Urinary bladder (tissue), 4 donors: Measurements from ENCODE around the gene CHAF1B. TPM values are rescaled to one million over a fixed set of nuclear protein-coding genes. Genes with fewer than 3 reads are reported as not detected.
"Not testable (repeated sequence)": the region's sequence is repeated elsewhere in the genome, so short reads cannot be mapped to it uniquely, and the experiment has no call there.

Experiments used
- DNase-seq: peaks from one replicate; pipeline ENCODE4 v3.0.0-alpha.2; 2015; ENCODE audit errors: extremely low spot score
- H3K27ac ChIP-seq: one replicate; pipeline ENCODE4 v1.5.1; 2013; ENCODE audit warnings: low read depth, mild to moderate bottlenecking, moderate library complexity
- H3K36me3 ChIP-seq: one replicate; pipeline ENCODE4 v1.6.1; 2013; ENCODE audit warnings: mild to moderate bottlenecking, moderate library complexity; ENCODE audit not compliant: insufficient read depth
- H3K4me1 ChIP-seq: one replicate; pipeline ENCODE4 v1.6.1; 2013; ENCODE audit warnings: mild to moderate bottlenecking, moderate library complexity; ENCODE audit not compliant: insufficient read depth
- H3K4me3 ChIP-seq: one replicate; pipeline ENCODE4 v1.5.1; 2013; ENCODE audit warnings: low read depth, low read length
- WGBS: extraction: QIAGEN DNeasy Blood & Tissue Kit; methylation state at CpG from one replicate; pipeline ENCODE4 v1.1.7; 2013; 5-methylcytosine and 5-hydroxymethylcytosine counted together
- polyA plus RNA-seq: library from polyadenylated mRNA; stranded (reverse); fragments of 200-250 nt; gene quantifications from one replicate; pipeline ENCODE4 v1.2.3, GENCODE V29; 2013
- total RNA-seq: library from RNA; depleted of rRNA; stranded (reverse); fragments of >200 nt; gene quantifications from one replicate; pipeline ENCODE4 v1.2.3, GENCODE V29; 2014
- donor health status: healthy with polysubstance abuse.
- donor health status: healthy.

Gene CHAF1B
- total and polyA plus RNA-seq, 2 donors = 1.3 to 2.5 TPM

- H3K36me3 ChIP-seq = peaks cover 3% of the 10 kb centered on the region
Observed at GRCh38 chr21:36375994-36376393, 9.2 kb upstream of the CHAF1B start.

GRCh38 chr21:36377391-36377842 is 7.8 kb upstream of the CHAF1B start:
- Histone ChIP-seq H3K27ac (no peak overlapping the region), H3K4me1 (no peaks in the 10 kb centered on the region), H3K36me3 (peaks cover 3% of the 10 kb centered on the region), H3K4me3 (no peak overlapping the region)
- WGBS = 83% methylated on average over 7 of the region's 7 CpGs
- peak; percentile 10 for DNase-seq

More at GRCh38 chr21:36375994-36376393, 9.2 kb upstream of the CHAF1B start:
- H3K4me1 ChIP-seq = no peaks in the 10 kb centered on the region
- H3K27ac ChIP-seq = no peak overlapping the region
- H3K4me3 ChIP-seq = no peak overlapping the region
- no peak for DNase-seq

GRCh38 chr21:36379251-36379650 is 5.9 kb upstream of the CHAF1B start:
- no peaks in the 10 kb centered on the region for H3K4me1 ChIP-seq
- DNase-seq = no peak
- H3K36me3 ChIP-seq = peaks cover 3% of the 10 kb centered on the region
- 88% methylated on average over 6 of the region's 6 CpGs for WGBS
- no peak overlapping the region for H3K4me3 ChIP-seq
- no peak overlapping the region for H3K27ac ChIP-seq

GRCh38 chr21:36381841-36382589 is 3.2 kb upstream of the CHAF1B start:
- Histone ChIP-seq H3K36me3 (peaks cover 3% of the 10 kb centered on the region), H3K4me1 (no peaks in the 10 kb centered on the region), H3K27ac (no peak overlapping the region), H3K4me3 (no peak overlapping the region)
- no peak for DNase-seq
- 91% methylated on average over 9 of the region's 9 CpGs for WGBS

GRCh38 chr21:36382722-36383121 is 2.5 kb upstream of the CHAF1B start:
- H3K36me3 ChIP-seq, H3K27ac ChIP-seq, H3K4me1 ChIP-seq, H3K4me3 ChIP-seq, DNase-seq: not testable (repeated sequence)
- 95% methylated on average over 10 of the region's 10 CpGs for WGBS

GRCh38 chr21:36384885-36385232 is 333 bp upstream of the CHAF1B start:
- no peak overlapping the region for H3K27ac ChIP-seq
- WGBS = 32% methylated on average over 8 of the region's 8 CpGs

GRCh38 chr21:36386031-36386642 is 945 bp downstream of the CHAF1B start:
- no peak for DNase-seq
- no peaks in the 10 kb centered on the region for H3K4me1 ChIP-seq
- WGBS = 75% methylated on average over 21 of the region's 21 CpGs
- H3K36me3 ChIP-seq = no peaks in the 10 kb centered on the region
- H3K4me3 ChIP-seq = peak overlapping the region; percentile 74
- H3K27ac ChIP-seq = no peak overlapping the region

More at GRCh38 chr21:36384885-36385232, 333 bp upstream of the CHAF1B start:
- DNase-seq = no peak
- no peaks in the 10 kb centered on the region for H3K4me1 ChIP-seq
- peaks cover 3% of the 10 kb centered on the region for H3K36me3 ChIP-seq
- H3K4me3 ChIP-seq = peak overlapping the region; percentile 74

- no peaks in the 10 kb centered on the region for H3K36me3 ChIP-seq
- no peak overlapping the region for H3K27ac ChIP-seq
- H3K4me1 ChIP-seq = no peaks in the 10 kb centered on the region
- H3K4me3 ChIP-seq = no peak overlapping the region
- DNase-seq = no peak
- WGBS = 96% methylated on average over 6 of the region's 6 CpGs
Observed at GRCh38 chr21:36388096-36388495, 2.9 kb downstream of the CHAF1B start.

- no peak for DNase-seq
- 74% methylated on average over 10 of the region's 10 CpGs for WGBS
- H3K4me1 ChIP-seq = no peaks in the 10 kb centered on the region
Observed at GRCh38 chr21:36388835-36389234, 3.6 kb downstream of the CHAF1B start.

GRCh38 chr21:36391649-36392048 is 6.5 kb downstream of the CHAF1B start:
- not testable (repeated sequence) for H3K4me1 ChIP-seq, H3K4me3 ChIP-seq, DNase-seq, H3K36me3 ChIP-seq, H3K27ac ChIP-seq
- 95% methylated on average over 5 of the region's 6 CpGs for WGBS

More at GRCh38 chr21:36388835-36389234, 3.6 kb downstream of the CHAF1B start:
- no peak overlapping the region for H3K4me3 ChIP-seq
- H3K36me3 ChIP-seq = no peaks in the 10 kb centered on the region
- H3K27ac ChIP-seq = no peak overlapping the region

- 76% methylated on average over 6 of the region's 6 CpGs for WGBS
- no peak for DNase-seq
- no peaks in the 10 kb centered on the region for H3K4me1 ChIP-seq
- H3K4me3 ChIP-seq = no peak overlapping the region
- H3K27ac ChIP-seq = no peak overlapping the region
- no peaks in the 10 kb centered on the region for H3K36me3 ChIP-seq
Observed at GRCh38 chr21:36395353-36396111, 10.3 kb downstream of the CHAF1B start.

- H3K4me1 ChIP-seq = no peaks in the 10 kb centered on the region
- H3K36me3 ChIP-seq = no peaks in the 10 kb centered on the region
- H3K27ac ChIP-seq = no peak overlapping the region
- no peak for DNase-seq
- WGBS = 84% methylated on average over 3 of the region's 3 CpGs
- H3K4me3 ChIP-seq = no peak overlapping the region
Observed at GRCh38 chr21:36396325-36396724, 11.1 kb downstream of the CHAF1B start.

- Histone ChIP-seq H3K4me1 (no peaks in the 10 kb centered on the region), H3K27ac (no peak overlapping the region), H3K4me3 (no peak overlapping the region), H3K36me3 (no peaks in the 10 kb centered on the region)
- no peak for DNase-seq
- 97% methylated on average over 4 of the region's 4 CpGs for WGBS
Observed at GRCh38 chr21:36396971-36397370, 11.8 kb downstream of the CHAF1B start.

GRCh38 chr21:36397606-36398005 is 12.4 kb downstream of the CHAF1B start:
- no peak overlapping the region for H3K27ac ChIP-seq
- DNase-seq = no peak
- no peak overlapping the region for H3K4me3 ChIP-seq
- H3K4me1 ChIP-seq = no peaks in the 10 kb centered on the region
- 94% methylated on average over 5 of the region's 5 CpGs for WGBS
- no peaks in the 10 kb centered on the region for H3K36me3 ChIP-seq
